ENCODE results near the gene POLA1. TPM values are rescaled to one million over a fixed set of nuclear protein-coding genes. Genes with fewer than 3 reads are reported as not detected.

Gene POLA1
- total and polyA plus RNA-seq, 7 donors, result 1.8 to 15.0 (median 11.4) TPM

- H3K4me1 ChIP-seq, result no peaks in the 10 kb centered on the region
- H3K27ac ChIP-seq, result no peak overlapping the region
- no peaks in the 10 kb centered on the region for H3K9me3 ChIP-seq
- no peaks in the 10 kb centered on the region for H3K27me3 ChIP-seq
- no peak for DNase-seq
- WGBS, 2 donors, result 86 to 93% methylated on average over 3 of the region's 3 CpGs
- intact Hi-C loops (cut with DNase I), result no loop called here
- peaks cover 0 to 22% (median 0%) of the 10 kb centered on the region in 4 donors for H3K36me3 ChIP-seq
- no peak for TF ChIP-seq EP300 (IDR thresholded peaks at IDR 0.05)
- no peak for TF ChIP-seq POLR2A (IDR thresholded peaks at IDR 0.05)
- no peak for TF ChIP-seq POLR2AphosphoS5 (IDR thresholded peaks at IDR 0.05)
- TF ChIP-seq CTCF (IDR thresholded peaks at IDR 0.05), result no peak
- H3K4me3 ChIP-seq, result no peak overlapping the region
Observed at GRCh38 chrX:24702362-24703184, 8.9 kb downstream of the POLA1 start.

- Histone ChIP-seq H3K36me3 (peaks cover 0 to 22% (median 0%) of the 10 kb centered on the region in 4 donors), H3K27ac (no peak overlapping the region), H3K4me3 (no peak overlapping the region), H3K4me1 (no peaks in the 10 kb centered on the region), H3K27me3 (no peaks in the 10 kb centered on the region), H3K9me3 (no peaks in the 10 kb centered on the region)
- no peak for DNase-seq
- intact Hi-C loops (cut with DNase I), result no loop called here
- WGBS, 2 donors, result 92 to 93% methylated on average over 5 of the region's 5 CpGs
- no peak for TF ChIP-seq CTCF (IDR thresholded peaks at IDR 0.05)
- TF ChIP-seq EP300 (IDR thresholded peaks at IDR 0.05), result no peak
- TF ChIP-seq POLR2A (IDR thresholded peaks at IDR 0.05), result no peak
- no peak for TF ChIP-seq POLR2AphosphoS5 (IDR thresholded peaks at IDR 0.05)
Observed at GRCh38 chrX:24703185-24703494, 9.4 kb downstream of the POLA1 start.

GRCh38 chrX:24718771-24719170, 25.1 kb downstream of the POLA1 start:
- Histone ChIP-seq H3K36me3 (peaks cover 0 to 27% (median 3%) of the 10 kb centered on the region in 4 donors), H3K27ac (no peak overlapping the region), H3K4me1 (no peaks in the 10 kb centered on the region), H3K9me3 (no peaks in the 10 kb centered on the region), H3K27me3 (no peaks in the 10 kb centered on the region), H3K4me3 (no peak overlapping the region)
- no peak for DNase-seq
- TF ChIP-seq EP300 (IDR thresholded peaks at IDR 0.05) (no peak), CTCF (IDR thresholded peaks at IDR 0.05) (no peak), POLR2A (IDR thresholded peaks at IDR 0.05) (no peak), POLR2AphosphoS5 (IDR thresholded peaks at IDR 0.05) (no peak)
- 94 to 96% methylated on average over 4 of the region's 4 CpGs for WGBS, 2 donors
- intact Hi-C loops (cut with DNase I), result no loop called here

GRCh38 chrX:24720036-24720435, 26.3 kb downstream of the POLA1 start:
- no peak overlapping the region for H3K27ac ChIP-seq
- 59 to 63% methylated on average over 3 of the region's 3 CpGs for WGBS, 2 donors
- no peaks in the 10 kb centered on the region for H3K4me1 ChIP-seq
- no peaks in the 10 kb centered on the region for H3K9me3 ChIP-seq
- intact Hi-C loops (cut with DNase I), result no loop called here
- H3K4me3 ChIP-seq, result no peak overlapping the region
- no peak for TF ChIP-seq CTCF (IDR thresholded peaks at IDR 0.05)
- TF ChIP-seq POLR2AphosphoS5 (IDR thresholded peaks at IDR 0.05), result no peak
- no peak for TF ChIP-seq EP300 (IDR thresholded peaks at IDR 0.05)
- TF ChIP-seq POLR2A (IDR thresholded peaks at IDR 0.05), result no peak
- peaks cover 0 to 23% (median 3%) of the 10 kb centered on the region in 4 donors for H3K36me3 ChIP-seq
- no peak for DNase-seq
- no peaks in the 10 kb centered on the region for H3K27me3 ChIP-seq
